ENCODE data around the gene ASAP2.

The ASAP2 gene

GRCh38 chr2:9184361-9184760, 22.3 kb upstream of the ASAP2 start:
- DNase-seq (ENCODE audit: low spot score): no peak

GRCh38 chr2:9187620-9188214, 18.9 kb upstream of the ASAP2 start:
- no peak for DNase-seq (ENCODE audit: low spot score)

- no peak for DNase-seq (ENCODE audit: low spot score)
Observed at GRCh38 chr2:9188823-9189222, 17.8 kb upstream of the ASAP2 start.

GRCh38 chr2:9189901-9190300, 16.7 kb upstream of the ASAP2 start:
- DNase-seq (ENCODE audit: low spot score): no peak

- peak; percentile 69 for DNase-seq (ENCODE audit: low spot score)
Observed at GRCh38 chr2:9191041-9191481, 15.6 kb upstream of the ASAP2 start.

- no peak for DNase-seq (ENCODE audit: low spot score)
Observed at GRCh38 chr2:9192712-9193111, 13.9 kb upstream of the ASAP2 start.

GRCh38 chr2:9194352-9194751, 12.3 kb upstream of the ASAP2 start:
- DNase-seq (ENCODE audit: low spot score): no peak

- no peak for DNase-seq (ENCODE audit: low spot score)
Observed at GRCh38 chr2:9196637-9197036, 10.0 kb upstream of the ASAP2 start.

GRCh38 chr2:9197916-9198315, 8.7 kb upstream of the ASAP2 start:
- no peak for DNase-seq (ENCODE audit: low spot score)

- no peak for DNase-seq (ENCODE audit: low spot score)
Observed at GRCh38 chr2:9199716-9200632, 6.6 kb upstream of the ASAP2 start.

- DNase-seq (ENCODE audit: low spot score): no peak
Observed at GRCh38 chr2:9200633-9201015, 6.0 kb upstream of the ASAP2 start.

- DNase-seq (ENCODE audit: low spot score): no peak
Observed at GRCh38 chr2:9201185-9201891, 5.3 kb upstream of the ASAP2 start.

- DNase-seq (ENCODE audit: low spot score): no peak
Observed at GRCh38 chr2:9203006-9203405, 3.6 kb upstream of the ASAP2 start.

- DNase-seq (ENCODE audit: low spot score): no peak
Observed at GRCh38 chr2:9203876-9204275, 2.7 kb upstream of the ASAP2 start.

GRCh38 chr2:9204939-9205338, 1.7 kb upstream of the ASAP2 start:
- no peak for DNase-seq (ENCODE audit: low spot score)

- DNase-seq (ENCODE audit: low spot score): no peak
Observed at GRCh38 chr2:9205486-9205885, 1.1 kb upstream of the ASAP2 start.

GRCh38 chr2:9206991-9207640, 504 bp downstream of the ASAP2 start:
- peak; percentile 49 for DNase-seq (ENCODE audit: low spot score)

GRCh38 chr2:9207641-9208311, 1.2 kb downstream of the ASAP2 start:
- peak; percentile 61 for DNase-seq (ENCODE audit: low spot score)

- DNase-seq (ENCODE audit: low spot score): no peak
Observed at GRCh38 chr2:9208875-9209274, 2.3 kb downstream of the ASAP2 start.

GRCh38 chr2:9210030-9210429, 3.4 kb downstream of the ASAP2 start:
- DNase-seq (ENCODE audit: low spot score): no peak

GRCh38 chr2:9211496-9211895, 4.9 kb downstream of the ASAP2 start:
- DNase-seq (ENCODE audit: low spot score): no peak
